ENCODE results near the gene ZNF385B. TPM values are rescaled to one million over a fixed set of nuclear protein-coding genes. Genes with fewer than 3 reads are reported as not detected.

Gene ZNF385B
- total and polyA plus RNA-seq, 4 donors: 13.5 to 70.8 (median 45.2) TPM

DNA sequence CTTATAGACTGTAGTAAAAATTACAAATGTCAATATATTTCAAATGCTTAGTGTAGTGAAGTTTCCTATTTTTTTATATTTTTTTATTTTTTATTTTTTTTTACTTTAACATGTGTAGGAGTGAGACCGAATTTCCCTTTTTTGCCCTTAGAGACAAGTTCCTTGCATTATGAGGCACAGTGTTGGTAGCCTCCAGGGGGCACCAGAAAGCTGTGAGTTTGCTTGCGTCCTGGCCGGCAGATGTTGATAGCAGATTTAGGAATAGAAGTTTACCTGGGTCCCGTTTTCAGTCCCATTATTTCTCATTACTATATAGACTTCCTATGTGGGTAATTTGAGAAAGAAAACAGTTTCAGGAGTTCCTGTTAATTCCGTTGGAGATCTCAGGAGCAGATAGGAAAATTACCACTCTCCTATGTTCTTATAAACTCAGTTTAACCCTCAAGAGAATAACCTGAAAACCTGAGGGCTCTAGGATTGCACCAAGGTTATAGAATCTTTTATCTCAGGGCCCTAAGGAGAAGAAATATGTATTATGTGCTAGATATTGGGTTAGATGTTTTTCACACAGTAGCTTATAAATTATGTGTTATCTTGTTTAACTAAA, 439.3 kb downstream of the ZNF385B start:
- WGBS, 2 donors: 4 to 7% methylated on average over 5 of the region's 5 CpGs
- peak; percentile 56 for ATAC-seq (ENCODE audit: insufficient read depth, low FRiP score)

GRCh38 chr2:179417436-179417949, 443.9 kb downstream of the ZNF385B start:
- ATAC-seq (ENCODE audit: insufficient read depth, low FRiP score) (no peak), DNase-seq (no peak)
- no peaks in the 10 kb centered on the region for H3K27me3 ChIP-seq (ENCODE audit: control insufficient read depth in 3 of 3, insufficient read depth in 3 of 3, low read length in 2 of 3)
- H3K9me3 ChIP-seq (ENCODE audit: control insufficient read depth in 4 of 4, insufficient read depth in 3 of 4, low read length in 3 of 4): no peaks in the 10 kb centered on the region
- no peak overlapping the region for H3K4me3 ChIP-seq
- H3K27ac ChIP-seq (ENCODE audit: low read depth in 1 of 2, low read length in 1 of 2): no peak overlapping the region
- H3K9ac ChIP-seq (ENCODE audit: insufficient read depth in 1 of 2, low read length in 2 of 2): no peak overlapping the region
- WGBS, 2 donors: 71 to 73% methylated on average over 2 of the region's 2 CpGs
- H3K4me1 ChIP-seq (ENCODE audit: control insufficient read depth in 5 of 5, insufficient read depth in 5 of 5, low read length in 5 of 5): no peaks in the 10 kb centered on the region
- TF ChIP-seq, protein P1, sequence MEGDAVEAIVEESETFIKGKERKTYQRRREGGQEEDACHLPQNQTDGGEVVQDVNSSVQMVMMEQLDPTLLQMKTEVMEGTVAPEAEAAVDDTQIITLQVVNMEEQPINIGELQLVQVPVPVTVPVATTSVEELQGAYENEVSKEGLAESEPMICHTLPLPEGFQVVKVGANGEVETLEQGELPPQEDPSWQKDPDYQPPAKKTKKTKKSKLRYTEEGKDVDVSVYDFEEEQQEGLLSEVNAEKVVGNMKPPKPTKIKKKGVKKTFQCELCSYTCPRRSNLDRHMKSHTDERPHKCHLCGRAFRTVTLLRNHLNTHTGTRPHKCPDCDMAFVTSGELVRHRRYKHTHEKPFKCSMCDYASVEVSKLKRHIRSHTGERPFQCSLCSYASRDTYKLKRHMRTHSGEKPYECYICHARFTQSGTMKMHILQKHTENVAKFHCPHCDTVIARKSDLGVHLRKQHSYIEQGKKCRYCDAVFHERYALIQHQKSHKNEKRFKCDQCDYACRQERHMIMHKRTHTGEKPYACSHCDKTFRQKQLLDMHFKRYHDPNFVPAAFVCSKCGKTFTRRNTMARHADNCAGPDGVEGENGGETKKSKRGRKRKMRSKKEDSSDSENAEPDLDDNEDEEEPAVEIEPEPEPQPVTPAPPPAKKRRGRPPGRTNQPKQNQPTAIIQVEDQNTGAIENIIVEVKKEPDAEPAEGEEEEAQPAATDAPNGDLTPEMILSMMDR (IDR thresholded peaks at IDR 0.05; ENCODE audit: control extremely low read depth, extremely low read depth): no peak
- H3K36me3 ChIP-seq (ENCODE audit: control insufficient read depth in 4 of 4, insufficient read depth in 4 of 4, low read length in 4 of 4): no peaks in the 10 kb centered on the region

More for the DNA sequence above, 439.3 kb downstream of the ZNF385B start:
- peak; percentile 73 to 86 (median 78) for DNase-seq
- no peak overlapping the region for H3K27ac ChIP-seq (ENCODE audit: low read depth in 1 of 2, low read length in 1 of 2)
- no peak overlapping the region for H3K4me3 ChIP-seq
- no peaks in the 10 kb centered on the region for H3K4me1 ChIP-seq (ENCODE audit: control insufficient read depth in 5 of 5, insufficient read depth in 5 of 5, low read length in 5 of 5)
- H3K27me3 ChIP-seq (ENCODE audit: control insufficient read depth in 3 of 3, insufficient read depth in 3 of 3, low read length in 2 of 3): peaks cover 0 to 3% (median 0%) of the 10 kb centered on the region in 3 donors
- TF ChIP-seq, protein P1 (IDR thresholded peaks at IDR 0.05; ENCODE audit: control extremely low read depth, extremely low read depth): peak; percentile 57
- no peak overlapping the region for H3K9ac ChIP-seq (ENCODE audit: insufficient read depth in 1 of 2, low read length in 2 of 2)
- no peaks in the 10 kb centered on the region for H3K9me3 ChIP-seq (ENCODE audit: control insufficient read depth in 4 of 4, insufficient read depth in 3 of 4, low read length in 3 of 4)
- H3K36me3 ChIP-seq (ENCODE audit: control insufficient read depth in 4 of 4, insufficient read depth in 4 of 4, low read length in 4 of 4): no peaks in the 10 kb centered on the region

GRCh38 chr2:179412112-179412511, 449.3 kb downstream of the ZNF385B start:
- H3K4me3 ChIP-seq: no peak overlapping the region
- ATAC-seq (ENCODE audit: insufficient read depth, low FRiP score) (no peak), DNase-seq (no peak)
- no peak overlapping the region for H3K27ac ChIP-seq (ENCODE audit: low read depth in 1 of 2, low read length in 1 of 2)
- H3K4me1 ChIP-seq (ENCODE audit: control insufficient read depth in 5 of 5, insufficient read depth in 5 of 5, low read length in 5 of 5): no peaks in the 10 kb centered on the region
- TF ChIP-seq, protein P1 (IDR thresholded peaks at IDR 0.05; ENCODE audit: control extremely low read depth, extremely low read depth): no peak
- H3K36me3 ChIP-seq (ENCODE audit: control insufficient read depth in 4 of 4, insufficient read depth in 4 of 4, low read length in 4 of 4): no peaks in the 10 kb centered on the region
- no peaks in the 10 kb centered on the region for H3K27me3 ChIP-seq (ENCODE audit: control insufficient read depth in 3 of 3, insufficient read depth in 3 of 3, low read length in 2 of 3)
- H3K9me3 ChIP-seq (ENCODE audit: control insufficient read depth in 4 of 4, insufficient read depth in 3 of 4, low read length in 3 of 4): no peaks in the 10 kb centered on the region
- 86 to 87% methylated on average over 3 of the region's 3 CpGs for WGBS, 2 donors
- H3K9ac ChIP-seq (ENCODE audit: insufficient read depth in 1 of 2, low read length in 2 of 2): no peak overlapping the region

Measured in lung (tissue), 12 donors.